Keratinocyte (primary cell): ENCODE results near the gene APOB.

Experiments used
- EZH2 ChIP-seq: IDR thresholded peaks from one replicate; pipeline ENCODE4 v1.6.1; 2012; ENCODE audit warnings: inconsistent platforms, mild to moderate bottlenecking, low read length, moderate library complexity
- TF ChIP-seq, protein P1 (sequence below), 3 experiments: IDR thresholded peaks in 1 of 3; conservative IDR thresholded peaks in 1 of 3; optimal IDR thresholded peaks in 1 of 3; 2 replicates in 2 of 3; 3 replicates in 1 of 3; pipeline versions ENCODE3 to v1.5.1; 2011; ENCODE audit warnings: low read length in 3 of 3, mild to moderate bottlenecking in 3 of 3, moderate library complexity in 2 of 3, control low read depth in 1 of 3, inconsistent platforms in 1 of 3; ENCODE audit not compliant: insufficient read depth in 2 of 3; ENCODE audit errors: extremely low read depth in 1 of 3

DNA sequence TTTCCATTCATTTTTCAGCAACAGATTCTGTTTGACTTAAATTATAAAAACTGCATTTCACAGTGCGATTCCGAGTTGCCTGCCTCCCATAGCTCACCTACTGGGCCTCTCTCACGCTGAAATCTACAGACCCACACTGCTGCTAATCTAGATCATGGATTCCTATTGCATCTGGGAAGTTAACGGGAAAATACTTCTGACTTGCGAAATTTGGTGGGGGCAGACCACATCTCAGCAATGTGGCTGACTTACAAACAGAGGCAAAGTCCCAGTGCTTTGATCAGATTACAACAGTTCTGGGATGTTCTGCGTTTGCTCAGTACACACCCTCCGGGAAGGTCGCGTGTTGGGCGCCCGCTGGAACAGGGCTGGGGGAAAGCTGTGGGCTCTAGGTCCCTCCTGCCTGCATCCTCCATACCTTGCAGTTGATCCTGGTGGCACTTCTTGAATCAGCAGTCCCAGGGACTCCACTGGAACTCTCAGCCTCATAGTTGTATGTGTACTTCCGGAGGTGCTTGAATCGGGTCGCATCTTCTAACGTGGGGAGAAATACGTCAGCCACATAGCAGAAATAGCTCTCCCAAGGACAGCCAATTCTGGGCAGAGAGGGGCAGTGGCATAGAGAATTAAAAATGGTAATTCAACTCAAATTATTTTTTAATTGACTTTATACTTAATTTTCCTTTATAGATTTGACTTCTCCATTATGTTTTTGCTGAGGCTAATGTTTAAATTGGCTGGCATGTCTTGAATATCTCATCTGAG lies 1.7 kb downstream of the APOB start:
- TF ChIP-seq EZH2: no peak
- TF ChIP-seq, protein P1, sequence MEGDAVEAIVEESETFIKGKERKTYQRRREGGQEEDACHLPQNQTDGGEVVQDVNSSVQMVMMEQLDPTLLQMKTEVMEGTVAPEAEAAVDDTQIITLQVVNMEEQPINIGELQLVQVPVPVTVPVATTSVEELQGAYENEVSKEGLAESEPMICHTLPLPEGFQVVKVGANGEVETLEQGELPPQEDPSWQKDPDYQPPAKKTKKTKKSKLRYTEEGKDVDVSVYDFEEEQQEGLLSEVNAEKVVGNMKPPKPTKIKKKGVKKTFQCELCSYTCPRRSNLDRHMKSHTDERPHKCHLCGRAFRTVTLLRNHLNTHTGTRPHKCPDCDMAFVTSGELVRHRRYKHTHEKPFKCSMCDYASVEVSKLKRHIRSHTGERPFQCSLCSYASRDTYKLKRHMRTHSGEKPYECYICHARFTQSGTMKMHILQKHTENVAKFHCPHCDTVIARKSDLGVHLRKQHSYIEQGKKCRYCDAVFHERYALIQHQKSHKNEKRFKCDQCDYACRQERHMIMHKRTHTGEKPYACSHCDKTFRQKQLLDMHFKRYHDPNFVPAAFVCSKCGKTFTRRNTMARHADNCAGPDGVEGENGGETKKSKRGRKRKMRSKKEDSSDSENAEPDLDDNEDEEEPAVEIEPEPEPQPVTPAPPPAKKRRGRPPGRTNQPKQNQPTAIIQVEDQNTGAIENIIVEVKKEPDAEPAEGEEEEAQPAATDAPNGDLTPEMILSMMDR (optimal IDR thresholded peaks at IDR 0.05 in 1 of 3, IDR thresholded peaks at IDR 0.05 in 1 of 3, conservative IDR thresholded peaks at IDR 0.05 in 1 of 3; ENCODE audit: extremely low read depth in 1 of 3, insufficient read depth in 2 of 3, low read length in 3 of 3): no peak
